SU-DHL-6 (cell line): ENCODE results near the gene CHIT1.

ENCODE experiments used
- H2AFZ ChIP-seq: fragments of 200-600 bp; sonication (generic); 2 replicates; pipeline ENCODE4 v1.6.1; 2014; ENCODE audit warnings: low read depth, mild to moderate bottlenecking, moderate library complexity, mixed read lengths, antibody characterized with exemption, low read length; ENCODE audit not compliant: severe bottlenecking
- H3F3A ChIP-seq: fragments of 200-600 bp; shearing (Covaris generic); 2 replicates; pipeline ENCODE4 v1.6.0; 2016; ENCODE audit warnings: antibody characterized with exemption, mild to moderate bottlenecking; ENCODE audit not compliant: insufficient read depth
- H3K27ac ChIP-seq: fragments of 200-600 bp; sonication (generic); 2 replicates; pipeline ENCODE4 v1.5.1; 2016; ENCODE audit warnings: low read depth, mild to moderate bottlenecking, low read length, moderate library complexity, mixed read lengths
- H3K27me3 ChIP-seq: fragments of 200-600 bp; sonication (generic), shearing (Covaris generic); 2 replicates; pipeline ENCODE4 v1.6.0; 2014; ENCODE audit warnings: mild to moderate bottlenecking, low read length
- H3K36me3 ChIP-seq: fragments of 200-600 bp; sonication (generic); 2 replicates; pipeline ENCODE4 v1.6.1; 2014; ENCODE audit warnings: mild to moderate bottlenecking, low read length, mixed read lengths
- H3K4me2 ChIP-seq: fragments of 300-600, 200-600 bp; shearing (Covaris generic), sonication (generic); 2 replicates; pipeline ENCODE4 v1.6.0; 2014; ENCODE audit warnings: low read length, low read depth, mild to moderate bottlenecking; ENCODE audit not compliant: poor library complexity, severe bottlenecking
- H3K4me3 ChIP-seq: fragments of 200-600 bp; sonication (generic); 2 replicates; pipeline ENCODE4 v1.5.1; 2014; ENCODE audit warnings: antibody characterized with exemption, low read length, mild to moderate bottlenecking, mixed read lengths; ENCODE audit not compliant: insufficient read depth, poor library complexity, severe bottlenecking
- H3K79me2 ChIP-seq: fragments of 200-600 bp; sonication (generic); 2 replicates; pipeline ENCODE4 v1.6.1; 2014; ENCODE audit warnings: mild to moderate bottlenecking, low read length, moderate library complexity; ENCODE audit not compliant: insufficient read depth
- H3K9ac ChIP-seq: fragments of 200-600 bp; sonication (generic); 2 replicates; pipeline ENCODE4 v1.7.0; 2014; ENCODE audit warnings: mild to moderate bottlenecking, low read length
- H3K9me2 ChIP-seq: fragments of 200-600 bp; sonication (generic); replicated peaks from 2 replicates; pipeline ENCODE4 v1.6.1; 2014; ENCODE audit warnings: low read length; ENCODE audit not compliant: insufficient read depth
- H3K9me3 ChIP-seq: fragments of 200-600 bp; sonication (generic); 2 replicates; pipeline ENCODE4 v1.6.1; 2014; ENCODE audit warnings: low read length, mixed read lengths; ENCODE audit not compliant: insufficient read depth
- H4K20me1 ChIP-seq: fragments of 200-600 bp; sonication (generic); 2 replicates; pipeline ENCODE4 v1.6.1; 2014; ENCODE audit warnings: low read depth, mild to moderate bottlenecking, antibody characterized with exemption, low read length, moderate library complexity, mixed read lengths
- CTCF ChIP-seq: fragments of 200-600 bp; sonication (generic); IDR thresholded peaks from one replicate; pipeline ENCODE4 v1.5.1; 2017; ENCODE audit warnings: antibody characterized with exemption, mild to moderate bottlenecking, low read length, moderate library complexity; ENCODE audit not compliant: insufficient read depth, poor library complexity, severe bottlenecking
- EZH2phosphoT487 ChIP-seq: fragments of 200-600 bp; sonication (generic), shearing (Covaris generic); conservative IDR thresholded peaks from 2 replicates; pipeline ENCODE4 v1.6.1; 2018; ENCODE audit warnings: mild to moderate bottlenecking, antibody characterized with exemption, low read length, moderate library complexity, mixed read lengths

The CHIT1 gene

GRCh38 chr1:203215573-203215972 lies 13.9 kb downstream of the CHIT1 start:
- Histone ChIP-seq H3F3A (no peaks in the 10 kb centered on the region), H3K9me3 (no peaks in the 10 kb centered on the region), H3K79me2 (no peaks in the 10 kb centered on the region), H3K9ac (no peak overlapping the region), H3K9me2 (no peaks in the 10 kb centered on the region), H2AFZ (no peak overlapping the region), H3K4me3 (no peak overlapping the region), H4K20me1 (no peaks in the 10 kb centered on the region), H3K27ac (no peak overlapping the region), H3K4me2 (no peak overlapping the region), H3K27me3 (no peaks in the 10 kb centered on the region), H3K36me3 (no peaks in the 10 kb centered on the region)
- TF ChIP-seq EZH2phosphoT487 (no peak), CTCF (no peak)

- no peaks in the 10 kb centered on the region for H3K9me2 ChIP-seq
- no peaks in the 10 kb centered on the region for H3K79me2 ChIP-seq
- no peaks in the 10 kb centered on the region for H4K20me1 ChIP-seq
- no peak overlapping the region for H3K27ac ChIP-seq
- H3K9ac ChIP-seq = no peak overlapping the region
- TF ChIP-seq EZH2phosphoT487 (no peak), CTCF (no peak)
- H3K4me3 ChIP-seq = no peak overlapping the region
- no peaks in the 10 kb centered on the region for H3K27me3 ChIP-seq
- no peaks in the 10 kb centered on the region for H3K9me3 ChIP-seq
- no peaks in the 10 kb centered on the region for H3K36me3 ChIP-seq
- no peak overlapping the region for H2AFZ ChIP-seq
- H3F3A ChIP-seq = no peaks in the 10 kb centered on the region
- H3K4me2 ChIP-seq = no peak overlapping the region
These were observed 14.6 kb downstream of the CHIT1 start for GRCh38 chr1:203214871-203215270.

GRCh38 chr1:203213126-203213525 lies 16.3 kb downstream of the CHIT1 start:
- Histone ChIP-seq H3K4me2 (no peak overlapping the region), H2AFZ (no peak overlapping the region), H3K36me3 (no peaks in the 10 kb centered on the region), H3K27ac (no peak overlapping the region), H3K79me2 (no peaks in the 10 kb centered on the region), H3K27me3 (no peaks in the 10 kb centered on the region), H3K4me3 (no peak overlapping the region), H3K9ac (no peak overlapping the region), H3F3A (no peaks in the 10 kb centered on the region), H3K9me3 (no peaks in the 10 kb centered on the region), H3K9me2 (no peaks in the 10 kb centered on the region), H4K20me1 (no peaks in the 10 kb centered on the region)
- TF ChIP-seq CTCF (no peak), EZH2phosphoT487 (no peak)

GRCh38 chr1:203211812-203212211 lies 17.7 kb downstream of the CHIT1 start:
- Histone ChIP-seq H3K27ac (no peak overlapping the region), H3K36me3 (no peaks in the 10 kb centered on the region), H4K20me1 (no peaks in the 10 kb centered on the region), H3K4me3 (no peak overlapping the region), H3K79me2 (no peaks in the 10 kb centered on the region), H3F3A (no peaks in the 10 kb centered on the region), H3K9ac (no peak overlapping the region), H3K27me3 (no peaks in the 10 kb centered on the region), H3K4me2 (no peak overlapping the region), H2AFZ (no peak overlapping the region), H3K9me3 (no peaks in the 10 kb centered on the region), H3K9me2 (no peaks in the 10 kb centered on the region)
- no peak for TF ChIP-seq EZH2phosphoT487
- no peak for TF ChIP-seq CTCF
